IMR-90 (cell line): ENCODE results near the gene ANKRD65. TPM values are rescaled to one million over a fixed set of nuclear protein-coding genes. Genes with fewer than 3 reads are reported as not detected.

Experiments
- CHD1 ChIP-seq: IDR thresholded peaks from 2 replicates; pipeline ENCODE4 v1.6.1; 2012; ENCODE audit warnings: low read depth, low read length, improper control_type of control experiment
- MAFK ChIP-seq: IDR thresholded peaks from 2 replicates; pipeline ENCODE4 v1.6.1; 2012; ENCODE audit warnings: low read depth, low read length, improper control_type of control experiment
- RCOR1 ChIP-seq: IDR thresholded peaks from 2 replicates; pipeline ENCODE4 v1.6.1; 2012; ENCODE audit warnings: mild to moderate bottlenecking, low read length, improper control_type of control experiment; ENCODE audit not compliant: insufficient replicate concordance
- polyA plus RNA-seq, 3 experiments: library from polyadenylated mRNA; depleted of rRNA; stranded (reverse); fragments of >200 nt; gene quantifications; 2 replicates each; pipeline ENCODE4 v1.2.3, GENCODE V29; 2012; ENCODE audit warnings: low replicate concordance in 1 of 3
- total RNA-seq: library from RNA; depleted of rRNA; stranded (reverse); fragments of >200 nt; gene quantifications from 2 replicates; pipeline ENCODE4 v1.2.3, GENCODE V29; 2012

The ANKRD65 gene
- total and polyA plus RNA-seq, 2 of the 4 experiments (the other 2 are of a cell fraction) = 0.09 TPM; not detected in 1

DNA sequence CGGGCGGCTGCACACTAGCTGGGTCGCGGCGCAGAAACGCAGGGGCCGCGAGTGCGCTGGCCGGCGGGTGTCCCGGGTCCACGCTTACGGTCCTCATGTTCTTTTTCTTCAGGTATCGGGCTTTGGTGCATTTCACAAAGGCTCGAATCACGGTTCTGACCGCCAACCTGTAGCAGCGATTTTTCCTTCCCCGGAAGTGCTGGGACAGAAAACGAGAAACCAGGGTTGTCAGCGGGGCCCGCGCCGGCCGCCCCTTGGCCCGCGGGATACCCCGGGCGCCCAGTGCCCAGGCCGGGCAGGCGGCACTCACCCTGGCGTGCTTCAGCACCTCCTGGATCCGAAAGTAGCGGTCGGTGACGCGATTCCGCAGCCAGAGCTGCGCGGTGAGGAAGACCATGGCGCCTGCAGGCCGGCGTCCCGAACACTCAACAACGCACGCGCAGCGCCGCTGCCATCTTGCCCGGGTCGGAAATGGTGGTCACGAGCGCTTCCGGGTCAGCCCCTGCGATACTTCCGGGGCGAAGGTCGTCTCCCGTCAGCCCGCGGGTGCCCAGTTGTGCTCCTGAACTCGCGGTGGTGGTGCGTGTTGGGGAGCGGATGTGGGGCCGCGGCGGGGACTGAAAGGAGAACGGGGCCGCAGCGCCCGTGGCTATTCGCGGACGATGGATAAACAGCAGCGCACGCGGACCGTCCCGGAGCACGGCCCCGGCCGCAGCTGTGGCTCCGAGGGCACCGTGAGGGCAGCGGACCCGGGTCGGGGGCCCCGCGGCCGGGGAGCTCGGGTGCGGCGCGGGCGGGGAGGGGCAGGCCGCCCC, 14.0 kb downstream of the ANKRD65 start, which contains the start of gene MRPL20 (continued):
- no peak for TF ChIP-seq CHD1
- no peak for TF ChIP-seq MAFK
- TF ChIP-seq RCOR1 = no peak
